ENCODE results near the gene TRIM15. TPM values are rescaled to one million over a fixed set of nuclear protein-coding genes. Genes with fewer than 3 reads are reported as not detected.
"Not testable (repeated sequence)": the region's sequence is repeated elsewhere in the genome, so short reads cannot be mapped to it uniquely, and the experiment has no call there.

The TRIM15 gene
- total RNA-seq (ENCODE audit: unreplicated experiment) = not detected
- long read RNA-seq = 0 reads

GRCh38 chr6:30163090-30163917, at the start of gene TRIM15:
Gene TRIM15, plus strand, starts transcription at chr6:30163546. Its CDS starts 139 bp downstream, at chr6:30163685.
- no peak for DNase-seq (ENCODE audit: low spot score)
- H3K4me3 Mint-ChIP-seq (ENCODE audit: unreplicated experiment) = no peak within 1 kb of the TSS
- H3K36me3 Mint-ChIP-seq (ENCODE audit: low read depth, unreplicated experiment) = no peaks in the 10 kb centered on the region
- H3K27me3 Mint-ChIP-seq (ENCODE audit: unreplicated experiment) = peaks cover 2% of the 10 kb centered on the region
- TF ChIP-seq CTCF (IDR thresholded peaks at IDR 0.05; ENCODE audit: unreplicated experiment) = no peak
- H3K4me1 Mint-ChIP-seq (ENCODE audit: unreplicated experiment) = peaks cover 2% of the 10 kb centered on the region
- no peak within 1 kb of the TSS for H3K27ac Mint-ChIP-seq (ENCODE audit: unreplicated experiment)
- no peaks in the 10 kb centered on the region for H3K9me3 Mint-ChIP-seq (ENCODE audit: unreplicated experiment)

GRCh38 chr6:30113841-30114240, 49.5 kb upstream of the TRIM15 start:
- no peak overlapping the region for H3K27ac Mint-ChIP-seq (ENCODE audit: unreplicated experiment)
- H3K4me1 Mint-ChIP-seq (ENCODE audit: unreplicated experiment) = no peaks in the 10 kb centered on the region
- peaks cover 4% of the 10 kb centered on the region for H3K27me3 Mint-ChIP-seq (ENCODE audit: unreplicated experiment)
- H3K36me3 Mint-ChIP-seq (ENCODE audit: low read depth, unreplicated experiment) = no peaks in the 10 kb centered on the region
- H3K4me3 Mint-ChIP-seq (ENCODE audit: unreplicated experiment) = no peak overlapping the region
- no peak for DNase-seq (ENCODE audit: low spot score)
- no peak for TF ChIP-seq CTCF (IDR thresholded peaks at IDR 0.05; ENCODE audit: unreplicated experiment)
- no peaks in the 10 kb centered on the region for H3K9me3 Mint-ChIP-seq (ENCODE audit: unreplicated experiment)

GRCh38 chr6:30116724-30117123, 46.6 kb upstream of the TRIM15 start:
- no peak for DNase-seq (ENCODE audit: low spot score)
- peaks cover 1% of the 10 kb centered on the region for H3K27me3 Mint-ChIP-seq (ENCODE audit: unreplicated experiment)
- no peaks in the 10 kb centered on the region for H3K4me1 Mint-ChIP-seq (ENCODE audit: unreplicated experiment)
- H3K27ac Mint-ChIP-seq (ENCODE audit: unreplicated experiment) = no peak overlapping the region
- TF ChIP-seq CTCF (IDR thresholded peaks at IDR 0.05; ENCODE audit: unreplicated experiment) = peak; percentile 34
- no peaks in the 10 kb centered on the region for H3K9me3 Mint-ChIP-seq (ENCODE audit: unreplicated experiment)
- H3K36me3 Mint-ChIP-seq (ENCODE audit: low read depth, unreplicated experiment) = no peaks in the 10 kb centered on the region
- no peak overlapping the region for H3K4me3 Mint-ChIP-seq (ENCODE audit: unreplicated experiment)

GRCh38 chr6:30118691-30119090, 44.7 kb upstream of the TRIM15 start:
- not testable (repeated sequence) for H3K9me3 Mint-ChIP-seq (ENCODE audit: unreplicated experiment); H3K36me3 Mint-ChIP-seq (ENCODE audit: low read depth, unreplicated experiment); DNase-seq (ENCODE audit: low spot score); H3K4me1 Mint-ChIP-seq (ENCODE audit: unreplicated experiment); H3K27me3 Mint-ChIP-seq (ENCODE audit: unreplicated experiment); H3K27ac Mint-ChIP-seq (ENCODE audit: unreplicated experiment); H3K4me3 Mint-ChIP-seq (ENCODE audit: unreplicated experiment)

- Mint-ChIP-seq H3K9me3 (ENCODE audit: unreplicated experiment) (no peaks in the 10 kb centered on the region), H3K27me3 (ENCODE audit: unreplicated experiment) (peaks cover under 1% of the 10 kb centered on the region), H3K27ac (ENCODE audit: unreplicated experiment) (no peak overlapping the region), H3K4me1 (ENCODE audit: unreplicated experiment) (no peaks in the 10 kb centered on the region), H3K36me3 (ENCODE audit: low read depth, unreplicated experiment) (no peaks in the 10 kb centered on the region), H3K4me3 (ENCODE audit: unreplicated experiment) (no peak overlapping the region)
- no peak for TF ChIP-seq CTCF (IDR thresholded peaks at IDR 0.05; ENCODE audit: unreplicated experiment)
- no peak for DNase-seq (ENCODE audit: low spot score)
Observed at GRCh38 chr6:30121446-30122366, 41.6 kb upstream of the TRIM15 start.
